ENCODE data around the gene CYBA.

Gene CYBA

GRCh38 chr16:88662222-88662842, 11.5 kb upstream of the CYBA start:
- H3K4me1 Mint-ChIP-seq, result peaks cover 30% of the 10 kb centered on the region
- H3K27ac Mint-ChIP-seq, result peak overlapping the region; percentile 91
- DNase-seq, result peak; percentile 52
- H3K36me3 Mint-ChIP-seq, result peaks cover 8% of the 10 kb centered on the region
- H3K9me3 Mint-ChIP-seq, result no peaks in the 10 kb centered on the region
- peaks cover 4% of the 10 kb centered on the region for H3K27me3 Mint-ChIP-seq
- H3K4me3 Mint-ChIP-seq, result peak overlapping the region; percentile 89
- CTCF ChIA-PET, result interaction anchor here (1.0 to 1.6 kb wide), 2 partner anchors 10 to 43 kb away, joined by 3 to 4 read pairs; no protein-coding TSS in a partner anchor

- peaks cover 4% of the 10 kb centered on the region for H3K27me3 Mint-ChIP-seq
- H3K27ac Mint-ChIP-seq, result peak overlapping the region; percentile 24
- no peak for DNase-seq
- no peaks in the 10 kb centered on the region for H3K9me3 Mint-ChIP-seq
- H3K36me3 Mint-ChIP-seq, result peaks cover 9% of the 10 kb centered on the region
- CTCF ChIA-PET, result interaction anchor here (1.6 kb wide), 1 partner anchor 9 kb away, joined by 3 read pairs; no protein-coding TSS in a partner anchor
- peaks cover 30% of the 10 kb centered on the region for H3K4me1 Mint-ChIP-seq
- H3K4me3 Mint-ChIP-seq, result peak overlapping the region; percentile 8
Observed at GRCh38 chr16:88661468-88661867, 10.6 kb upstream of the CYBA start.

GRCh38 chr16:88659160-88659559, 8.3 kb upstream of the CYBA start:
- peaks cover 4% of the 10 kb centered on the region for H3K27me3 Mint-ChIP-seq
- DNase-seq, result no peak
- peaks cover 17% of the 10 kb centered on the region for H3K36me3 Mint-ChIP-seq
- CTCF ChIA-PET, result no interaction called here
- no peak overlapping the region for H3K4me3 Mint-ChIP-seq
- H3K9me3 Mint-ChIP-seq, result no peaks in the 10 kb centered on the region
- H3K4me1 Mint-ChIP-seq, result peaks cover 22% of the 10 kb centered on the region
- no peak overlapping the region for H3K27ac Mint-ChIP-seq

- no peak for DNase-seq
- Mint-ChIP-seq H3K27ac (no peak overlapping the region), H3K36me3 (peaks cover 17% of the 10 kb centered on the region), H3K4me1 (peaks cover 19% of the 10 kb centered on the region), H3K4me3 (no peak overlapping the region), H3K9me3 (no peaks in the 10 kb centered on the region), H3K27me3 (peaks cover 4% of the 10 kb centered on the region)
- CTCF ChIA-PET, result no interaction called here
Observed at GRCh38 chr16:88658714-88659113, 7.9 kb upstream of the CYBA start.

- H3K4me3 Mint-ChIP-seq, result no peak overlapping the region
Observed at GRCh38 chr16:88657371-88657770, 6.5 kb upstream of the CYBA start.

GRCh38 chr16:88656291-88656980, 5.6 kb upstream of the CYBA start:
- no peak overlapping the region for H3K27ac Mint-ChIP-seq
- CTCF ChIA-PET, result no interaction called here
- H3K4me1 Mint-ChIP-seq, result peaks cover 22% of the 10 kb centered on the region
- no peaks in the 10 kb centered on the region for H3K27me3 Mint-ChIP-seq
- H3K36me3 Mint-ChIP-seq, result peaks cover 18% of the 10 kb centered on the region
- no peaks in the 10 kb centered on the region for H3K9me3 Mint-ChIP-seq
- DNase-seq, result no peak
- H3K4me3 Mint-ChIP-seq, result no peak overlapping the region

More at GRCh38 chr16:88657371-88657770, 6.5 kb upstream of the CYBA start:
- Mint-ChIP-seq H3K4me1 (peaks cover 20% of the 10 kb centered on the region), H3K36me3 (peaks cover 20% of the 10 kb centered on the region), H3K27ac (no peak overlapping the region), H3K27me3 (no peaks in the 10 kb centered on the region), H3K9me3 (no peaks in the 10 kb centered on the region)
- CTCF ChIA-PET, result no interaction called here
- DNase-seq, result no peak

- no peak for DNase-seq
- H3K4me1 Mint-ChIP-seq, result peaks cover 21% of the 10 kb centered on the region
- H3K27ac Mint-ChIP-seq, result no peak overlapping the region
- peaks cover 19% of the 10 kb centered on the region for H3K36me3 Mint-ChIP-seq
- no peak overlapping the region for H3K4me3 Mint-ChIP-seq
- CTCF ChIA-PET, result no interaction called here
- no peaks in the 10 kb centered on the region for H3K9me3 Mint-ChIP-seq
- H3K27me3 Mint-ChIP-seq, result no peaks in the 10 kb centered on the region
Observed at GRCh38 chr16:88655733-88656281, 5.0 kb upstream of the CYBA start.

GRCh38 chr16:88655053-88655732, 4.3 kb upstream of the CYBA start:
- no peak overlapping the region for H3K4me3 Mint-ChIP-seq
- H3K27ac Mint-ChIP-seq, result no peak overlapping the region
- peaks cover 21% of the 10 kb centered on the region for H3K4me1 Mint-ChIP-seq
- CTCF ChIA-PET, result no interaction called here
- DNase-seq, result no peak
- peaks cover 20% of the 10 kb centered on the region for H3K36me3 Mint-ChIP-seq
- H3K9me3 Mint-ChIP-seq, result no peaks in the 10 kb centered on the region
- H3K27me3 Mint-ChIP-seq, result no peaks in the 10 kb centered on the region

- no peaks in the 10 kb centered on the region for H3K27me3 Mint-ChIP-seq
- H3K4me3 Mint-ChIP-seq, result no peak overlapping the region
- DNase-seq, result no peak
- H3K4me1 Mint-ChIP-seq, result peaks cover 22% of the 10 kb centered on the region
- H3K9me3 Mint-ChIP-seq, result no peaks in the 10 kb centered on the region
- H3K36me3 Mint-ChIP-seq, result peaks cover 20% of the 10 kb centered on the region
- CTCF ChIA-PET, result no interaction called here
- peak overlapping the region; percentile 37 for H3K27ac Mint-ChIP-seq
Observed at GRCh38 chr16:88654363-88655052, 3.7 kb upstream of the CYBA start.

- Mint-ChIP-seq H3K27me3 (no peaks in the 10 kb centered on the region), H3K36me3 (peaks cover 26% of the 10 kb centered on the region), H3K27ac (peak overlapping the region; percentile 74), H3K4me1 (peaks cover 25% of the 10 kb centered on the region), H3K4me3 (no peak overlapping the region), H3K9me3 (no peaks in the 10 kb centered on the region)
- CTCF ChIA-PET, result no interaction called here
- DNase-seq, result no peak
Observed at GRCh38 chr16:88653596-88654362, 2.9 kb upstream of the CYBA start.

- CTCF ChIA-PET, result no interaction called here
- Mint-ChIP-seq H3K27ac (peak overlapping the region; percentile 74), H3K27me3 (no peaks in the 10 kb centered on the region), H3K9me3 (no peaks in the 10 kb centered on the region), H3K36me3 (peaks cover 26% of the 10 kb centered on the region), H3K4me1 (peaks cover 28% of the 10 kb centered on the region), H3K4me3 (no peak overlapping the region)
- no peak for DNase-seq
Observed at GRCh38 chr16:88653101-88653500, 2.2 kb upstream of the CYBA start.

- CTCF ChIA-PET, result no interaction called here
- Mint-ChIP-seq H3K4me1 (peaks cover 28% of the 10 kb centered on the region), H3K36me3 (peaks cover 26% of the 10 kb centered on the region), H3K27me3 (no peaks in the 10 kb centered on the region), H3K4me3 (no peak overlapping the region), H3K9me3 (no peaks in the 10 kb centered on the region), H3K27ac (peak overlapping the region; percentile 93)
- DNase-seq, result no peak
Observed at GRCh38 chr16:88652762-88653063, 1.9 kb upstream of the CYBA start.

- no peaks in the 10 kb centered on the region for H3K27me3 Mint-ChIP-seq
- H3K36me3 Mint-ChIP-seq, result peaks cover 26% of the 10 kb centered on the region
- no peaks in the 10 kb centered on the region for H3K9me3 Mint-ChIP-seq
- peak overlapping the region; percentile 49 for H3K4me3 Mint-ChIP-seq
- DNase-seq, result no peak
- peak overlapping the region; percentile 93 for H3K27ac Mint-ChIP-seq
- CTCF ChIA-PET, result interaction anchor here (0.6 kb wide), 1 partner anchor 10 kb away, joined by 3 read pairs; the partner anchor contains the start of gene MVD
- peaks cover 28% of the 10 kb centered on the region for H3K4me1 Mint-ChIP-seq
Observed at GRCh38 chr16:88651989-88652761, 1.3 kb upstream of the CYBA start.
